ENCODE data around the gene CILP. TPM values are rescaled to one million over a fixed set of nuclear protein-coding genes. Genes with fewer than 3 reads are reported as not detected.

Gene CILP
- total and polyA plus RNA-seq, 2 donors from 2014 or later = 0.37 to 1.5 TPM

DNA sequence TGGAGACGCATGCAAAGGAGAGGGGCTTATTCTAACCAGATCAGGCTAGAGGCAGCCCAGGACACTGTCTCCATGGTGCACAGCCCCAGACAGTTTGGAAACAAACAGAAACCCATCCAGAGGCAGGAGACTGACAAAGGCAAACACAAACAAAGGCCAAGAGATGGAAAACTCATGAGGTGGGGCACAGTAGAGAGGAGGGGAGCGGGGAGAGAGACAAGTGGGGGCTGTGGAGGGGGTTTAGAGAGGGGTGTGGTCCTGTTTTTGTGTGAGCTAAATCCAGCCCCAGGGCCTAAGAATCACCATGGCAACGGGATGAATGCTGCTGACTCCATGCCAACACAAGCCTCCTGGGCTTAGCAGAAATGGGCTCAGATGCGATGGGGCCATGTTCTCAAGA, 43.1 kb upstream of the CILP start:
- H3K4me1 ChIP-seq (ENCODE audit: control insufficient read depth in 2 of 3, insufficient read depth in 2 of 3, low read depth in 1 of 3, low read length in 3 of 3) = peaks cover 0 to 6% (median 2%) of the 10 kb centered on the region in 3 donors
- H3K36me3 ChIP-seq (ENCODE audit: control insufficient read depth in 2 of 3, insufficient read depth in 3 of 3, low read length in 3 of 3) = peaks cover 0 to 4% (median 0%) of the 10 kb centered on the region in 3 donors
- no peaks in the 10 kb centered on the region for H3K27me3 ChIP-seq (ENCODE audit: control insufficient read depth, insufficient read depth, low read length)
- DNase-seq (no peak), FAIRE-seq (no peak)
- no peak overlapping the region for H3K9ac ChIP-seq (ENCODE audit: low read length in 3 of 3)
- no peak overlapping the region for H3K4me3 ChIP-seq (ENCODE audit: low read length in 3 of 3)
- no peaks in the 10 kb centered on the region for H3K9me3 ChIP-seq (ENCODE audit: control insufficient read depth in 2 of 3, insufficient read depth in 1 of 3, low read length in 3 of 3)
- intact Hi-C loops (cut with DNase I) = no loop called here
- no peak for TF ChIP-seq CTCF (IDR thresholded peaks at IDR 0.05; ENCODE audit: borderline replicate concordance, extremely low read depth, insufficient read depth)
- H3K27ac ChIP-seq (ENCODE audit: low read depth in 2 of 2, low read length in 2 of 2) = no peak overlapping the region

DNA sequence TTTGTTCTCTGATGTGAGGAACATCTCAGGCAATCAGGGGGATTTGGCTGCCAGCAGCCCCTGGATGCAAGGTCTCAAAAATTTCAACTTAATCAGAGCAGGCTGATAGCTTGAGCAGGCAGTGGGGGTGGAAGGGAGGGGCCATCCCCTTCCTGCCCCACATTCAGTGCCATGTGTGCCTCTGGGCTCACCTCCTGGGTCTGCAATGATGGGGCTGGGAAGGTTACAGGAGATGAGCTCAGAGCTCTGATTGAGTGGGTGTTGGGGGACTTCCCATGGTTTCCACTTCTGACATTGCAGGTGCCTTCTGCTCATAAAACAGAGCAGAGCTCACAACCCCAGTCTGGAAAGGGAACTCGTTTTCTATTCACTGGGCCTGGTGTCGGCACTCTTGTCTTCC, 38.4 kb upstream of the CILP start:
- no peak for TF ChIP-seq CTCF (IDR thresholded peaks at IDR 0.05; ENCODE audit: borderline replicate concordance, extremely low read depth, insufficient read depth)
- H3K9ac ChIP-seq (ENCODE audit: low read length in 3 of 3) = no peak overlapping the region
- peaks cover 0 to 2% (median 0%) of the 10 kb centered on the region in 3 donors for H3K4me1 ChIP-seq (ENCODE audit: control insufficient read depth in 2 of 3, insufficient read depth in 2 of 3, low read depth in 1 of 3, low read length in 3 of 3)
- no peak overlapping the region for H3K4me3 ChIP-seq (ENCODE audit: low read length in 3 of 3)
- H3K27ac ChIP-seq (ENCODE audit: low read depth in 2 of 2, low read length in 2 of 2) = no peak overlapping the region
- DNase-seq = no peak
- H3K36me3 ChIP-seq (ENCODE audit: control insufficient read depth in 2 of 3, insufficient read depth in 3 of 3, low read length in 3 of 3) = no peaks in the 10 kb centered on the region
- no peaks in the 10 kb centered on the region for H3K9me3 ChIP-seq (ENCODE audit: control insufficient read depth in 2 of 3, insufficient read depth in 1 of 3, low read length in 3 of 3)
- intact Hi-C loops (cut with DNase I) = no loop called here
- H3K27me3 ChIP-seq (ENCODE audit: control insufficient read depth, insufficient read depth, low read length) = no peaks in the 10 kb centered on the region
- FAIRE-seq = no peak

GRCh38 chr15:65248511-65249255, 37.4 kb upstream of the CILP start:
- TF ChIP-seq CTCF (IDR thresholded peaks at IDR 0.05; ENCODE audit: borderline replicate concordance, extremely low read depth, insufficient read depth) = no peak
- H3K4me1 ChIP-seq (ENCODE audit: control insufficient read depth in 2 of 3, insufficient read depth in 2 of 3, low read depth in 1 of 3, low read length in 3 of 3) = peaks cover 0 to 2% (median 0%) of the 10 kb centered on the region in 3 donors
- no peaks in the 10 kb centered on the region for H3K36me3 ChIP-seq (ENCODE audit: control insufficient read depth in 2 of 3, insufficient read depth in 3 of 3, low read length in 3 of 3)
- intact Hi-C loops (cut with DNase I) = no loop called here
- H3K27ac ChIP-seq (ENCODE audit: low read depth in 2 of 2, low read length in 2 of 2) = no peak overlapping the region
- H3K9ac ChIP-seq (ENCODE audit: low read length in 3 of 3) = no peak overlapping the region
- no peak overlapping the region for H3K4me3 ChIP-seq (ENCODE audit: low read length in 3 of 3)
- DNase-seq (peak in 4 of 5 donors; percentile 42 to 78 (median 56)), FAIRE-seq (no peak)
- H3K9me3 ChIP-seq (ENCODE audit: control insufficient read depth in 2 of 3, insufficient read depth in 1 of 3, low read length in 3 of 3) = no peaks in the 10 kb centered on the region
- H3K27me3 ChIP-seq (ENCODE audit: control insufficient read depth, insufficient read depth, low read length) = no peaks in the 10 kb centered on the region

Data from kidney (tissue), 14 donors.